Activated CD8-positive, alpha-beta memory T cell treated with anti-CD3 and anti-CD28 coated beads, Interleukin-2, amount 50 U/mL, for 24 hours (primary cell): ENCODE data around the gene DRAXIN.

Source experiments
- DNase-seq: peaks from one replicate; pipeline ENCODE4 v3.0.0-alpha.2; 2020; ENCODE audit errors: extremely low read depth

DRAXIN gene

GRCh38 chr1:11654939-11655808 lies 36.3 kb upstream of the DRAXIN start:
- DNase-seq, result no peak

GRCh38 chr1:11657654-11658053 lies 33.9 kb upstream of the DRAXIN start:
- DNase-seq, result no peak

- no peak for DNase-seq
Measured at GRCh38 chr1:11658542-11658941, 33.0 kb upstream of the DRAXIN start.

GRCh38 chr1:11659748-11660147 lies 31.8 kb upstream of the DRAXIN start:
- DNase-seq, result no peak

GRCh38 chr1:11661103-11661502 lies 30.4 kb upstream of the DRAXIN start:
- DNase-seq, result no peak

- no peak for DNase-seq
Measured at GRCh38 chr1:11664336-11665065, 27.0 kb upstream of the DRAXIN start.

GRCh38 chr1:11668516-11668915 lies 23.0 kb upstream of the DRAXIN start:
- DNase-seq, result no peak

- no peak for DNase-seq
Measured at GRCh38 chr1:11670747-11671146, 20.8 kb upstream of the DRAXIN start.

GRCh38 chr1:11671205-11671543 lies 20.3 kb upstream of the DRAXIN start:
- no peak for DNase-seq

GRCh38 chr1:11671544-11672286 lies 19.8 kb upstream of the DRAXIN start:
- DNase-seq, result no peak

GRCh38 chr1:11673089-11673769 lies 18.3 kb upstream of the DRAXIN start:
- DNase-seq, result no peak

GRCh38 chr1:11674488-11674887 lies 17.0 kb upstream of the DRAXIN start:
- no peak for DNase-seq

GRCh38 chr1:11675325-11675724 lies 16.2 kb upstream of the DRAXIN start:
- DNase-seq, result no peak

- DNase-seq, result no peak
Measured at GRCh38 chr1:11676386-11677103, 15.0 kb upstream of the DRAXIN start.

GRCh38 chr1:11678442-11678841 lies 13.1 kb upstream of the DRAXIN start:
- no peak for DNase-seq

GRCh38 chr1:11680270-11681070 lies 11.0 kb upstream of the DRAXIN start:
- DNase-seq, result no peak

GRCh38 chr1:11681071-11681771 lies 10.3 kb upstream of the DRAXIN start, which contains the start of gene MAD2L2:
Gene MAD2L2, minus strand, starts transcription at chr1:11681148. Its CDS starts 547 bp downstream, at chr1:11680601.
- DNase-seq, result peak; percentile 77

GRCh38 chr1:11682287-11682771 lies 9.2 kb upstream of the DRAXIN start:
- DNase-seq, result no peak

- no peak for DNase-seq
Measured at GRCh38 chr1:11682799-11683198, 8.7 kb upstream of the DRAXIN start.
